ENCODE results near the gene CORO7.

The CORO7 gene

GRCh38 chr16:4416200-4417032, at the start of gene CORO7:
Gene CORO7 (minus strand): TSS chr16:4416596. CDS start chr16:4416518, 78 bp downstream.
- H3K4me3 ChIP-seq (ENCODE audit: low read depth, low read length), result peak within 1 kb of the TSS; percentile 93
- TF ChIP-seq CTCF (IDR thresholded peaks at IDR 0.05; ENCODE audit: borderline replicate concordance, insufficient read depth, low read depth, low read length), result no peak

- no peak for TF ChIP-seq CTCF (IDR thresholded peaks at IDR 0.05; ENCODE audit: borderline replicate concordance, insufficient read depth, low read depth, low read length)
- H3K4me3 ChIP-seq (ENCODE audit: low read depth, low read length), result no peak overlapping the region
These were observed 47.2 kb upstream of the CORO7 start for GRCh38 chr16:4463522-4464163.

GRCh38 chr16:4461250-4462085, 45.1 kb upstream of the CORO7 start:
- no peak for TF ChIP-seq CTCF (IDR thresholded peaks at IDR 0.05; ENCODE audit: borderline replicate concordance, insufficient read depth, low read depth, low read length)
- no peak overlapping the region for H3K4me3 ChIP-seq (ENCODE audit: low read depth, low read length)

GRCh38 chr16:4460936-4461249, 44.5 kb upstream of the CORO7 start:
- H3K4me3 ChIP-seq (ENCODE audit: low read depth, low read length), result no peak overlapping the region
- no peak for TF ChIP-seq CTCF (IDR thresholded peaks at IDR 0.05; ENCODE audit: borderline replicate concordance, insufficient read depth, low read depth, low read length)

GRCh38 chr16:4455951-4456350, 39.6 kb upstream of the CORO7 start:
- no peak overlapping the region for H3K4me3 ChIP-seq (ENCODE audit: low read depth, low read length)
- no peak for TF ChIP-seq CTCF (IDR thresholded peaks at IDR 0.05; ENCODE audit: borderline replicate concordance, insufficient read depth, low read depth, low read length)

- TF ChIP-seq CTCF (IDR thresholded peaks at IDR 0.05; ENCODE audit: borderline replicate concordance, insufficient read depth, low read depth, low read length), result no peak
These were observed 38.7 kb upstream of the CORO7 start for GRCh38 chr16:4455081-4455480.

More at GRCh38 chr16:4455081-4455480, 38.7 kb upstream of the CORO7 start:
- H3K4me3 ChIP-seq (ENCODE audit: low read depth, low read length), result no peak overlapping the region

Measured in GM12875 (cell line).